HG03039 (cell line): ENCODE measurements around the gene FN1.
"Not testable (repeated sequence)": the region's sequence is repeated elsewhere in the genome, so short reads cannot be mapped to it uniquely, and the experiment has no call there.

Experiments
- ATAC-seq: cut with Tn5 transposase; IDR thresholded peaks from one replicate; pipeline ENCODE4 v1.9.1; 2021; ENCODE audit warnings: mild to moderate bottlenecking, moderate library complexity; ENCODE audit not compliant: unreplicated experiment

The FN1 gene

GRCh38 chr2:215369181-215369760, 66.6 kb downstream of the FN1 start:
- no peak for ATAC-seq

DNA sequence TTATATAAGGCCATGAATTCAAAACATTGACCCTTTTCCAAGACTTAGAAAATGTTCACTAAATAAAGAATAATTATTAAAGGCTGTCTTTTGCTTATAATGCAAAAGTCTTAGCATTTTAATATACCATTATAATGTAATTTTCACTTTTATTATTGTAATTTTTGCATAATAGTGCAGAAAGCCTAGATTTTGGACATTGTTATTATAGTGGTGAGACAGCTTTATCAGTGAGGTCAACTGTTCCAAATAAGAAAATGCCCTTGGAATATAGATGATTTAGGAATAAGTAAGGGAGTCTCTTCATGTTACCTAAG, 67.4 kb downstream of the FN1 start:
- ATAC-seq = no peak

- ATAC-seq = no peak
Measured at GRCh38 chr2:215367662-215368492, 68.0 kb downstream of the FN1 start.

DNA sequence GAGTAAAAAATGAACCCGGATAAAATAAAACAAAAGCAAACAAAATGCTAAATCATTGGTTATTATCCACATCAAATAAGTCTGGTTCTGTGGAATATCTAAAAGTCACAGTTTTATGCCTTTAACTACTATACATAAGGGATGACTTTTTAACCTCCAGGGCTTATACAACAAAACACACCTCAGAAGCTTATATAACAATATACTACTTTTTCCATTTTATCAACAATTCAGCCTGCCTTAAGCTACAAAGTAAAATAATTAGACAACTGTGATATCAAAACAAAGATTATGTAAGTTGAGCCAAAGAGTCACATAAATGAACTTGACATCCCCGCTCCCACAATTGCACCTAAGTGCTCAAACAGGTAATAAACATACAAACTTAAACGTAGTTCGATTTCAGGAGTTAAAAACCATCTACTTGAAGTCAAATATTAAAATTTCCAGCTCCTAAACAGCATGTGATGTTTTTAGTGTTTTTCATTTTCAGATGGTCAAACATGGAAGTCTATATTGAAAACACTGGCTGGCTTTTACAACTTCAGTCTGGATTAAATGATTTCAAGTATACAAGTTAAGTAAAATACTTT, 69.3 kb downstream of the FN1 start:
- no peak for ATAC-seq

GRCh38 chr2:215365184-215365658, 70.6 kb downstream of the FN1 start:
- ATAC-seq = no peak

DNA sequence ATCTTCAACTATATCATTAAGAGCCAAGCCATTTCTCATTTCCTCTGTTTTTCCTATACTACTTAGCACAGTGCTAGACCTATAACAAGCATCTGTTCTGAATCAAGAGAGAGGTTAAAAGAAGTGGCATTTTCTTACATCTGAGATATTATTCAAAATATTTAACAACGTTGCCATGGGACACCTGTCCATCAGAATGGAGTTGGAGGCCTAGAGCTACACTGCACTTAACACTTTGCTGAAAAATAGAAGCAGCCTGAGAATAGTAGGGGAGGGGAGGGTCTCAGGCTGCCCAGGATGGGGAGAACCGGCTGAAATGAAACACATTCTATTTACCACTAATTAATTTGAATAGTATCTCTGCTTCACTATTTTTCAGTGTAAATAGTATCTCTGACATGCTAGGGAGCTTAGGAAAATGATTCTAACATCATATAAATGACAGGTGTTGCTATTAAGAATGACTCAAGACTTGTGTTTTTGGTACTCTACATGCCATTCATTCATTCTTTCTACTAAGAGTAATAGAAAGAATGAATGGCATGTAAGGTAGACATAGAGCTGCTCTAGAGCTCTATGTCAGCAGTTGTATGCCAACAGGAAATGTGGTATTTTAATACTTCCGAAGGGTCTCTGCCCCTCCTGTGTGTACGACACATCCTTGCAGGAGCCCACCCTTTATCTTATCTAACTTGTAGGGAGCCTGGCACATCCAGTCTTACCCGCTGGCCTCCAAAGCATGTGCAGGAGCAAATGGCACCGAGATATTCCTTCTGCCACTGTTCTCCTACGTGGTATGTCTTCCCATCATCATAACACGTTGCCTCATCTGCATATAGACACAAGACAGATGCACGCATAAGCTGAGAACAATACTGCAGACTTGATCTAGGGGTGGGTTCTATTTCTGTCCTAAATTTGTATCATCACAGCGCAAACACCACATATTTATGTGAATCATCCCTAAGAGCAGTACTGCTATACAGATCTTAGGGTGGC, 71.4 kb downstream of the FN1 start:
- no peak for ATAC-seq

GRCh38 chr2:215363461-215364156, 72.3 kb downstream of the FN1 start:
- ATAC-seq = no peak

DNA sequence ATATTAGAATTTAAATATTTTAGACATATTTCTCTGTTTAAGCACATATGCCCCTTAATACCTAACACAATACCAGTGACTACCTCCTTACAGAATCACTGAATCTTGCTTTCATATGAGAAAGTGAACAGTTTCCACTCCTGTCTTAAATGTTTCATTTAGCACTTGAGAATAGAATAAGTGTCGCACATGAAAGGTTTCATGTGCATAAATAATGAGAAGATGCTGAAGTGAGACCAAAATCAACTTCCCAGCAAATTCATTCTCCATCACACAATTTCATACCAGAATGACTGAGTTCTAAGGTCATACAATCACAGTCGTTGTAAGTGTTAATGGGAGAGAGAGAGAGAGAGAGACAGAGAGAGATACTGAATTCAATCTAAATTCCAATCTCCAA, 72.8 kb downstream of the FN1 start:
- no peak for ATAC-seq

- ATAC-seq = no peak
Measured at GRCh38 chr2:215362562-215362904, 73.3 kb downstream of the FN1 start.

DNA sequence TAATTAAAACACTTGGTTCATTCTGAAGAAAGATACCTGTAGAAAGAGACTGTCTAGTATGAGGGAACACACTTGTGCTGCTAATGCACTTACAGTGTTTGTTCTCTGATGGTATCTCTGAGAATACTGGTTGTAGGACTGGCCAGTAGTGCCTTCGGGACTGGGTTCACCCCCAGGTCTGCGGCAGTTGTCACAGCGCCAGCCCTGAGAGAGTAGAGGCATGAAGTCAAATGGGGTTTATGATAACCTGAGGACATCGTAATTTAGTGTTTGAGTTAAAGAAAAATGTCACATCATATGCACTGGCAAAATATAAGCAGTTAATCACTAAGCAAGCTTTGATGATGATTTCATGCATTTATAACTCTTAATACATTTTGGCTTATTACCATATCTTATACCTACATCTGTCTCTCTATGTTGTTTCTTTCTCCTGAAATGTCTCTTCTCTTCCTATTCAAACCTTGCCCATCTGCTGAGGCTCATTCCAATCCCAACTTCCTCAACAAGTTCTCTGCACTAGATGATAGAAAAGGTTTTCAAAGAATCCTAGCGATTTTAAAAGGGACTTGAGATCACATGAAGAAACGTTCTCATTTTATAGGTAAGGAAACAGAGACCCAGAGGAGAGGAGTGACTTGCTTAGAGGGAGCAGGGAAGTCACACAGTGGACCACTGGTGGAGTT, 73.8 kb downstream of the FN1 start:
- ATAC-seq = no peak

GRCh38 chr2:215361211-215361875, 74.5 kb downstream of the FN1 start:
- ATAC-seq = no peak

DNA sequence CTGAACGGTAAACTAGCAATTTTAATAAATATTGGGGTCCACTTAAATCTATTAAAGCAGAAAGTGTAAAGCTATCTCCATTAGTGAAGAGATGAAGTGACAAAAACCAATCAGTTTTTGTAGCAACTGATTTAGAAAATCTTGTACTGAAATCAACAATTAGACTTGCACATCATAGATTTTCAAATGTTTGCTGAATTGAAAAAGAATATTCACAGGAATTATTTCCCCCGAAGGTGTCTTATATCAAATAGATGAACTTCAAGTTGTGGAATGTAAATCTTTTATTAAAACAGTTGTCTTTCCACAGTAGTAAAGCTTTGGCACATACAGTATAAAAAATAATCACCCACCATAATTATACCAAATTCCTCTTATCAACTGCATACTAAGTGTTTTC, 75.3 kb downstream of the FN1 start:
- ATAC-seq = no peak

DNA sequence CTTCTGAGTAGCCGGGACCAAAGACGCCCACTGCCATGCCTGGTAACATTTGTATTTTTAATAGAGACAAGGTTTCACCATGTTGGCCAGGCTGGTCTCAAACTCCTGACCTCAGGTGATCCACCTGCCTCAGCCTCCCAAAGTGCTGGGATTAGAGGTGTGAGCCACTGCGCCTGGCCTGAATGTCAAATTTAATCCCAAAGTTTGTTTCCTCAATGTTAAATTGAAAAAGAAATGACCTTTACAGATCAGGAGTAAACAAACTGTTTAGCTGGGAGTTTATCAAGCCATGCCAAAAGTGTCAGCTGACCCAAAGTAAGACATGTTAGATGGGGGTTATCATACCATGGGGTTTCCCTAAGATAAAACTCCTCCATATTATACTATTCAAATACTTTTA, 75.8 kb downstream of the FN1 start:
- ATAC-seq = not testable (repeated sequence)

GRCh38 chr2:215359576-215359922, 76.3 kb downstream of the FN1 start:
- ATAC-seq = no peak

DNA sequence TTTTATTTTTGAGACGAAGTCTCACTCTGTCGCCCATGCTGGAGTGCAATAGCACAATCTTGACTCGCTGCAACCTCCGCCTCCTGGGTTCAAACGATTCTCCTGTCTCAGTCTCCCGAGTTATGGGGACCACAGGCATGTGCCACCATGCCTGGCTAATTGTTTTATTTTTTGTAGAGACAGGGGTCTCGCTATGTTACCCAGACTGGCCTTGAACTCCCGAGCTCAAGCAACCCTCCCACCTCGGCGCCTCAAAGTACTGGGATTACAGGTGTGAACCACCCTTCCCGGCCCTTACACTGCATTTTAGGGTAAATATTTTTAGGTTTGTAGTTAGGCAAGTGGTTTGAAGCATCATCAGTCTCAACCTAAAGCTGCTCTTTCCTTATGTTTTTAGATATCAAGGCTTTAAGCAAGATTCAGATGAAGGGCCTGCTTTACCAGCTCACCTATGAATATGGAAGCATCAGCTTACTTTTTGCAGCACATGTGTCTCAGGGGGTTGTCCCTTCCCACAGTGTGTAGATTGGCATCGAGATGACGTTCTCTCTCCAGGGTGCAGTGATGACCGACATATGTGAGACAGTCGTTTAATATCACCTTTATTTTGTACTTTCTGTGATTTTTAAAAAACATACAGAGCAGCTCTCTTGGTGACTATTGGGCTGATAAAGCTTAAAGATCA, 76.8 kb downstream of the FN1 start:
- no peak for ATAC-seq

- ATAC-seq = no peak
Measured at GRCh38 chr2:215358312-215358845, 77.5 kb downstream of the FN1 start.

- ATAC-seq = no peak
Measured at GRCh38 chr2:215357660-215358059, 78.2 kb downstream of the FN1 start.

DNA sequence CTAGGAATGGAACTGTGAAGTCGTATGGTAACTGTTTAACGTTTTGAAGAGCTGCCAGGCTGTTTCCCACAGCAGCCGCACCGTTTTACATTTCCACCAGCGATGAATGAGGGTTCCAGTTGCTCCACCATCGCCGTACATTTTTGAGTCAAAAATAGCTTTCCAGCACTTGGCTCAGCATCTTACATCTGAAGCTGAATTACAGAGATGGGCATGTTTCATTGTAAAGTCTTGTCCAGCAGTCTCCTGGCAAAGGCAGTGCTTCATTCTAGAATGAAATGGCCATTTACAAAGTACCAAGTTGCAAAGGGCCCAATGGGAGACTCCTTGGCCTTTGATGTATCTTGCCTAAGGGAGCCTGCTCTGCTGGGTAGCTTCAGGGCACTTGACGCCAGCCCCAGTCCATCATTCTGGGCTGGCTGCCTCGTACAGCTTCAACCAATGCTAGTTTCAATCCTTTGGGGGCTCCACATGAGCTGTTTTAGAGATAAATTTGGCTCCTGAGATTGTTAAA, 78.9 kb downstream of the FN1 start:
- no peak for ATAC-seq
